ENCODE results near the gene PDE10A.

GRCh38 chr6:165665384-165665672 lies 2.3 kb upstream of the PDE10A start:
- no peak for TF ChIP-seq CTCF (IDR thresholded peaks at IDR 0.05; ENCODE audit: poor library complexity)
- peak; percentile 40 for TF ChIP-seq EZH2phosphoT487 (IDR thresholded peaks at IDR 0.05; ENCODE audit: low read depth, severe bottlenecking, unreplicated experiment)
- TF ChIP-seq EZH2 (IDR thresholded peaks at IDR 0.05; ENCODE audit: borderline replicate concordance): peak; percentile 60
